Measurements from ENCODE around the gene SIGLEC11.

Gene SIGLEC11

DNA sequence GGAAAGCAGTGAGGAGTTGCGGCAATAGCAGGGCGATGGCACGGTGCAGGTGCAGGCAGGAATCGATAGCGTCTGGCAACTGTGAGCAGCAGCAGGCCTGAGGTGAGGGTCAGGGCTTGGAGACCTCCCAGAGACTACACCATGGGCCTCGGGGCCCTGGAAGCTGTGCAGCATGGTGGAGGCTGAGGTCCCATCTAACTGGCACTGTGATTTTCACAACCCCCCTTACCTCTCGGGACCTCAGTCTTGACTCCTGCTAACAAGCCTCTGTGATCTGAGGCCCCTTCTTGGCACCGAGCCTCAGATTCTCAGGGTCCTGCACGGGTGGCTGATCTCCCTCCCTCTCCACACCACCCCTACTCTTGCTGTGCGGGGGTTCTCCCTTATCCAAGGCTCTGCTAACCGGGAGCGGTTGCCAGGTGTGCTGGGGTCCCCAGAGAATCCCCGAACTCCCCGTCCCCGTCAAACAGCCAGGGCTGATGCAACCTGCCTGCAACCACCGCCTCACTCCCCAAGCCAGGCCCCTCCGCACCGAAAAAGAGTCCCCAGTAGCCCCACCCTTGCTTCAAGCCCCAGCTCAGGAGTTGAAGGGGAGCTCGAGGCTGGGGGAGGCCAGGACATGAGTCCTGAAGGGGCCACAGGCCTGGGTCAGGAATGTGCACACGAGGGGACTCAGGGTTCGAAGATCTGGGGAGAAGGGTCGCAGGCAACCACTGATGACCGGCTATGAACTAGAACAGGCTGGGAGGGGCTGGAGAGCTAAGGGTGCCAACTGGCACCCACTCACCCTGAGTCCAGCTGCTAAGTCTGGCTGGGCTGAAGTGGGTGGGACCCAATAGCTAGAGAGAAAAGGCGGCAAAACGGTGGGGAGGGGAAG, 36.7 kb downstream of the SIGLEC11 start:
- no peak for DNase-seq

DNA sequence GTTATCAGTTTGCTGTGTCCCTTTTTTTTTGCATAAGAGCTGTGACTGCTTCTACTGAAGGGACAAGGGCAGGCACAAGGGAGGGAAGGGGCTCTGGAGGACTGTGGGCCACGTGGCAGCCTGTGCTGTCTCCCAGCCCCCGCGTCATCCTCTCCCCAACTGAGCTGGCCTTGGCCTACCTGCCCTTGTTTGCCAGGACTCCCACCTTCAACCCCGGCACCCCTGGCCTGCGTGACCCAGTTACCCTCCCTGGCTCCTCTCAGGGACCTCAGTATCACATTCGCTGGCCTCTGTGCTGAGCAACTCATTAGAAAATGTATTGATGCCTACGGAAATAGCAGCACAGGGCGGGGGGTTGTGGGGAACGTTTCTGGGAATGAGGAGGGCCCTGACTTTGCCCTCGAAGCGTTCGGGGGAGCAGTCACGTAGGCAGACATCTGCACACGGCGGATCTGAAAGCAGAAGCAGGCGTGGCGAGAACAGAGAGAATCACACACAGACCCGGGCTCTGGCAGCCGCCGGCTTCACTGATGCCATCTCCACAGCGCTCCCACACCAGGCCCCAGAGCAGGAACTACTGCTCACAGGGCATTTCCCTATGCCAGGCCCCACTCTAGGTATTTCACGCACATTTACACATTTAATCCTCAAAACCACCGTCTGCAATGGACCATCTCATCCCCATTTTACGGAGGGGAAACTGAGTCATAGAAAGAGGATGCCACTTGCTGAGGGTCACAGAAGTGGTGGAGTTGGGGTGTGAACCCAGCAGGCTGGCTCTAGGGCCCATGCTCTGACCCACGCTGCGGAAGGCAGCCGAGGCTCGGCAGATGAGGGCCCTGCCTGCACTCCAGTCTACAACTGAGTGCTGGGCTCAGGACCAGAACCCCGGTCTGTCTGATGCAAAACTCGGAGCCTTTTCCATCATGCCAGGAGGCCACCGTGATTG, 37.6 kb downstream of the SIGLEC11 start:
- DNase-seq: no peak

DNA sequence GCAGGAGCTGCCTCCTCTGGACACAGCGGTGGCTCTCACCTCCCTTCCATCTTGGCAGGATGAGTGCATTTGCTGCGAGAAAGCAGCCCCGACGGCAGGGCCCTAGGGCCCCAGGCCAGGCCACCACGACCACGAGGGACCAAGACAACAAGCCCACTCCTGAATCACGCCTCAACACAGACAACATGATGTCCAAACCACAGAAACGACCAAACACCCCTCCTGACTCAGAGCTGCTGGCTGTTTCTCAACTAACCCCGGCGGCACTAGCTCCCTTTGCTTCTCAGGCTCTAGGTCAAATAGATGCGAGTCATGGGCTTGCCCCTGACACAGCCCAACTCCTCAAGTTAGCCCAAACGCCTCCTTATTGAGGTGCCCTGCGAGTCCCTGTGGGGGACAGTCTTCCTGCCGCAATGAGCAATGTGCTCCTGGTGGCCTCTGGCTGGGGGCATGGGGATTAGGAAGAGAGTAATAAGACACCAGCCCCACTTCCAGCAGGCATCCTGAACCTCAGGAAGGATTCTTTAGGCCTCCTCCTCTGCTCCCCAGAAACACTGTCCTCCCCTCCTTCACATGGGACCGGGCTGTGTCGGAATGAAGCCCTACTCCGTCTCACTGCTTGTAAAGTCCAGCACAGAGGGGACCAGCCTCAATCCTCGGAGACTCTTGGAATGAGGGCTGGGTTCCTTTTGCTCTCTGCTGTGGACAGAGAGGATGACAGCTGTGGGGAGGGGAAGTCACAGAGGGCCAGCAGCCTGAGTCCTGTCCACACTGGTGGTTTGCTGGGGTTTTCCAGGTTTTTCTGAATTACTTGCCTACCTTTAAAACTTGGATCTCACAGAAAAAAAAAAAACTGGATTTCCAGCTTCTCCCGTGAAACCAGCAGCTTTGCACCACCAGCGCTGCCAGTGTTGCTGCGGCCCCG, 38.8 kb downstream of the SIGLEC11 start:
- no peak for DNase-seq

DNA sequence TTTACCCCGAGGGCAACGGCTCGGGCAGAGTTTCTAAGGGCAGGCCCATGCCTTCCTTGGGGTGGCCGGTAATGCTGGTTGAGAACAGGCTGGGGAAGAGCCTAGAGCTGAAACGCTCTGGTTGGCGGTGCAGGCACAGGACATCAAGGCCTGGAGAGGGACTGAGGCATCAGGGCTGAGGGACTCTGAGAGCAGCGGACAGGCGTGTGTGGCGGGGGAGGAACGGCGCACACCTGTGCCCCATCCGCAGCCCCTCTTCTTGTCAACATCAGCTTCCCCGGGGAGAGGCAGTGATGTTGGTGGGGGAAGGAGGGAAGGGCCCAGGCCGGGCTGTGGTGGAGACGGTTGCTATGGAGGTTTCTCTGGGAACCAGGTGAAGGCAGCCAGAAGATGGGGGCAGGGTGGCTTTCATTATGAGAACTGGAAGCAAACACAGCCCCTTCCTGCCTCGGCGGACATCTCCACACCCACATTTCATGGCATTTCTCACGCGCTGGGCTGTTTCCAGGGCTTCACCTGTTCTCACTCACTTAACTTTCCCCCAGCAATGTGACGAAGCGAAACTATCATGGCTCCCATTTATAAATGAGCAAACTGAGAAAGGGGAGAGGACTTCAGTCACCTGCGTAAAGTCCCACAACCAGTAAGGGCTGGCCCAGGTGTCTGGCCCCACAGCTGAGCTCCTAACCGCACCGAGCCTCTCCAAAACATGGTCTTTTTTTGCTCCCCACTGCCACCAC, 40.2 kb downstream of the SIGLEC11 start:
- no peak for DNase-seq

DNA sequence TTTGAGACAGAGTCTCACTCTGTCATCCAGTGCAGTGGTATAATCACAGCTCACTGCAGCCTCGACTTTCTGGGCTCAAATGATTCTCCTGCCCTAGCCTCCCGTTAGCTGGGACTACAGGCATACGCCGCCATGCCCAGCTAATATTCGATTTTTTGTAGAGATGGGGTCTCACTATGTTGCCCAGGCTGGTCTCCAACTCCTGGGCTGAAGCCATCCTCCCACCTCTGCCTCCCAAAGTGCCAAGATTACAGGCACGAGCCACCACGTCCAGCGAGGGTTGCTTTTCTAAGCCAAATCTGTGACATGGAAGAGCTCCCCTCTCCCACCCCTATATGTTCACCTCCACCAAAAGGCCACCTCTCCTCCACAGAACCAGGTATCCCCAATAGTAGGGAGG, 42.9 kb downstream of the SIGLEC11 start:
- DNase-seq: no peak

DNA sequence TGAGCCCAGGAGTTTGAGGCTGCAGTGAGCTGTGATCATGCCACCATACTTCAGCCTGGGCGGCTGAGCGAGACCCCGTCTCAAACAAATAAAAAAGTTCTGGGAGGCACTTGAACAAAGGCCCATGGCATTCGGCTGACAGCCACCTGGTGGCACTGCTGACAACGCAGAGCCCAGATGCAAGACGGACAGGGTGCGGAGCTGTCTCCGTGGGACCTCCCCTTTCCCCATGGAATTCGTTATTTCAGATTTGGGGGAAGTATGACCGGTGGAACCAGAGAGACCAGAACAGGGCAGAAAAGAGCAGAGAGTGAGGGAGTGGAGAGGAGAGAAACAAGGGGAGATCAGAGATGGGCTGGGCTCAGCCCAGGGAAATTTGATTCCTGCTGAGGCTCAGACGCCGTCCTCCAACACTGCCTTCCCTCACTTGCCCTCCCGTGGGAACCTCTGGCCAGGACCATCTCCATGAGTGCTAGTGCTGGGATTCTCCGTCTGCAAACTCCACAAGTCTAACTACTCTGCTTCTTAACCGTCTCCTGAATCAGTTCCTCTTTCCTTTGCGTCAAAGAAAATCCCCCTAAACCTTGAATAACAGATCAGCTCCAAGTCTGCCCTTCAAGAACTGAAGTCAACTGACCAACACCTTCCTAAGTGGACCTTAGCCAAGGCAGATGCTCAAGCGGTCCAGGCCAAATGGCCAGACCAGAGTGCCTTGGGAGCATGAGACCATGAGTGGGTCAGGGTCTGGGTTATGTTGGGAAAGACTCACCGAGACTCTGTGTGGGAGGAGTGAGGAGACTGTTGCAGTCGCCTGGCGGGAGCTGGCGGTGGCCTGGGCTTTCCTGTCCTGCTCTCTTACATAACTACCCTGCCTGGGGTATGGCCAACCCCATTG, 43.9 kb downstream of the SIGLEC11 start:
- DNase-seq: no peak

DNA sequence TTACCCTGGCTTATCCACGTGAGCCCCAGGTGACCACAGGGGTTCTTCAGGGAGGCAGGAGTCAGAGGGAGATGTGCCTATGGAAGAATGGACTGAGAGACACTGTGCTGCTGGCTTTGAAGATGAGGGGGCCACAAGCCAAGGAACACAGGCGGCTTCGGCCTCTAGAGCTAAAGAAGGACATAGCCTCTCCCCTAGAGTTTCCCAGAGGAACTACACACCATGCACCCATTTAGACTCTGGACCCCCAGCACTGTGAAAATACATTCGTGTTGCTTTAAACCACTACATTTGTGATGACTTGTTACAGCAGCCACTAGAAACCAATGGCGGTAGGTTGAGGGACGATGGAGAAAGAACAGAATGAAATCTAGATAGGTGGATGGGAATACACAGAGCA, 45.7 kb downstream of the SIGLEC11 start:
- DNase-seq: no peak

DNA sequence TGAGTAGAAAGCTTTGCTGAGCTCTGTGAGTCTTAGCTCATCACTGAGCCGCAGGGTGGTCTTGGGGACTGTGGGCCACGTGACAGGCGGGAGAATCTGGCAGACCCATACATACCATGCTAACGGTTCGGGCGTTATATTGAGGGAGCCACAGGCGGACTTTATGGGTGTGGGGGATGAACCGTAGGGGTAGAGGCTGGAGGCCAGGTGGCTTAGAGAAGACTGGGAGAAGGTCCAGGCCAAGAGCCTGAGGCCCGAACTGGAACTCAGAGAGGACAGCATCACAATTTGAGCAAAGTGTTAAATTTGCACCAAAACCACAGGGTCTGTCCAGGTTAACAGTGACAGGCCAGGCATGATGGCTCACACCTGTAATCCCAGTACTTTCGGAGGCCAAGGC, 47.3 kb downstream of the SIGLEC11 start:
- DNase-seq: no peak

DNA sequence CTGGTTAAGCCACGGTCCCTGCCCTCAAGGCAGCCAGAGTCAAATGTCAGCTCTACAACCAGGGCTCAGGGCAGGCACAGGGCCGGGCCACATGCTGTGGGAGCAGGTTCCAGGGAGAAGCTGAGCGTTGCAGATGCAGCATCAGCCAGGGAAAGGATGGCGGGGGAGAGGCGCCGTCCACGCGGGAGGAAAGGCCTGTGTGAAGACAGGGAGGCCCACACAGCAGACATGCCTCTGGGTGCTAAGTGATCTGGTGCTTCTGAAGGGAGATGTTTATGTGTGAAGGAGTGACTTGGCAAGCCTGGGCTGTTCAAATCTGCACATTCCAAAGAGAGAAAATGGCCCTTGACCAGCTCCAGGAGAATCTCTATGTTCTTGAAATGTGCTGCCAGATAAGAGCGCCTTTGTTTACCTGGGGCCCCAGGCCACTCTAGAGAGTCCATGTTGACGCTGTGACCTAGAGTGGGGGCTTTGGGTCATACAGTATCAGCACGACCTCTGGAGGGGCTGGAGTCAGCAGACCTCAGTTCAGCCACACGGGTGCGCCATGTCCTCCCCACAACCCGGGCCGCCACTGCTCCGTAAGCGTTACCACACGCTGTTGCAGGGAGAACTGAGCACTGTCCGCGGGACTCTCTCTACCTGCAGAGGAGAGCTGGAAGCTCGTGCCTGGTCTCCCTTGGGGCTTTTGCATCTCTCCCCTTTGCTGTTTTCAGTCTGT, 47.8 kb downstream of the SIGLEC11 start:
- DNase-seq: no peak

DNA sequence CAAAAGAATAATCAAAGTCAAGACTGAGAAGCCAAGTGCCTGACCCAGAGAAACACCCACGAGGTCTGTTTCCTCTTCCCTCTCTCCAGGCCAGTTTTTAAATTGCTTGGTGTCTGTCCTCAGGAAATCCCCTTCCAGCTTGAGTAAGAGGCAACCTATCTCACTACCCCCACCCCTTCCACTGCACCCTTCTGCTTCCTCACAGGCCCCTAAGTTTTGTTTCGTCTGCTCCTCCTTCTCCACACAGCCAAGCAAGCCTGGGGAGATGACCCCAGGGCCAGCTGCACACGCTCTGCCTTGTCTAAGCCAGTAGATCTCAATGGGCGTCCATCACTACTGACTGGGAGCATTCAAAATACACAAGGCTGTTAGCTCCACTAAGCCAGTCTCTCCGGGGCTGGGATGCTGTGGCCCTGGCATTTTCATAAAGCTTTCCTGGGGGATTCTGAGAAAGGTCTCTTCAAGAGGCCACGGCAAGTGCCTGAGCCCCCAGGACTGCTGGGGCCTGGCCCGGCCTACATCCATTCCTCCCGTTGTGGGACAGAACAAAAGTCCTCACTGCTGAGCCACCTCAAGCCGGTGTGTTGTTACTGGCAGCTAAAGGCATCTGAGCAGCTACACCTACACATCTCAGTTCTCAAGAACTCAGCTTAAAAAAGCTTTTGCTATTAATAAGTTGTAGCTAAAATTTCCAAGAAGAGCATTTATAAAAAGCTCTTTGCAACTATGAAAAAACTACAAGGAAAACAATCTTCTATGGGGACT, 49.4 kb downstream of the SIGLEC11 start:
- no peak for DNase-seq

DNA sequence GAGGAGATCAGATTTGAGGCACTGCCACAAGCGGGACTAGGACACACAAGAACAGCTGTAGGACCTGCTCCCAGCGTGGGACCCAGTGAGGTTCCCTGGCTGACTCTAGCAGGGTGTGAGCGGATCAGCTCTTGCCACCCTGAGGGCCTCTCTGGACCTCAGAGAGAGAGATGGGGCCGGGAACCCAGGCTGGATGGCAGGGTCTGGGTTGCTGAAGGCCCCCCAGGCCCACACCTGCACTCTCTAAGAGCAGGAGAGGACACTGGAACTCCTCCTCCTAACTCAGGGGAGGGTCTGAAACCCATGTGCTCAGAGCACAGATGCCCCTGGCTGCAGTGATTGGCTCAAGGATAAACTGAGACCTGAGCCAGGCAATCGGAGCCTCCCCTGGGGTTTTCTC, 50.8 kb downstream of the SIGLEC11 start:
- no peak for DNase-seq

DNA sequence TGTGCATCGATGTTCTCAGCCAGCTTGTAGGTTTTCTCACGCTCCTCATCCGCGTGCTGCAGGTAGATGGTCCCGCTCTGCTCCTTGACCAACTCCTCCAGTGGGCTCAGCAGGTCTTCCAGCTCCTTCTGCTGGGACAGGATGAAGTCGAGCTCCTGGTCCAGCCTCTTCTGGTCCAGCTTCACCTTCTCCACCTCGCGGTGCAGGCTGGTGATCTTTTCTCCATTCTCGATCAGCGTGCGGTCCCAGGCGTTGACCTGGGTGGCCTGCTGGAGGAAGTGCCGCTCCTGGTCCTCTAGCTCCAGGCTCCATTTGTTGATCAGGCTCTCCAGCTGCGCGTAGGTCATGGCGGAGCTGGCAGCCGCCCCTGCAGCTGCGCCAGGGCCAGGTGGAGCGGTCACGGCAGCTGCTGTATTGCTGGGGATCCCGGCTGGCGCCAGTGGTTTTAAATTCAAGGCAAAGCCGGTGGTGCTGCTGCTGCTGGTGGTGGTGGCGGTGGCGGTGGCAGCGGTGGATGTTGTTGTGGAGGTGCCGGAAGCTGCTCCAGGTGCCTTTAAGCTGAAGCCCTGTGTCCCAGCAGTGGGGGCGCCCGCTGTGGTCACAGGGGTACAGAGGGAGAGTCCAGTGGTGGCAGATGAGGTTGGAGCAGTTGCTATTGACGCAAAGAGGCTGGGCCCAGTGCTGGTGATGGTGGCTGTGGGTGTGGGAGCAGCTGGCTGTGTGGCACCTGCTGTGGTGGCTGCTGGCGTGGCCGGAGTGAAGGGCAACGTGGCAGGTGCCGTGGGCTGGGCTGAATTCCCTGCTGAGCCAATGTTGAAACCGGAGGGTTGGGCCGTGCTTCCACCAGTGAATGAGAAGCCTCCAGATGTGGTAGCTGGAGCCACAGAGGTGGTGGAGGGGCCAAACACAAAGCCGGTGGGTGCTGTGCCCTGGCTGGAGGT, 52.2 kb downstream of the SIGLEC11 start:
- DNase-seq: no peak

DNA sequence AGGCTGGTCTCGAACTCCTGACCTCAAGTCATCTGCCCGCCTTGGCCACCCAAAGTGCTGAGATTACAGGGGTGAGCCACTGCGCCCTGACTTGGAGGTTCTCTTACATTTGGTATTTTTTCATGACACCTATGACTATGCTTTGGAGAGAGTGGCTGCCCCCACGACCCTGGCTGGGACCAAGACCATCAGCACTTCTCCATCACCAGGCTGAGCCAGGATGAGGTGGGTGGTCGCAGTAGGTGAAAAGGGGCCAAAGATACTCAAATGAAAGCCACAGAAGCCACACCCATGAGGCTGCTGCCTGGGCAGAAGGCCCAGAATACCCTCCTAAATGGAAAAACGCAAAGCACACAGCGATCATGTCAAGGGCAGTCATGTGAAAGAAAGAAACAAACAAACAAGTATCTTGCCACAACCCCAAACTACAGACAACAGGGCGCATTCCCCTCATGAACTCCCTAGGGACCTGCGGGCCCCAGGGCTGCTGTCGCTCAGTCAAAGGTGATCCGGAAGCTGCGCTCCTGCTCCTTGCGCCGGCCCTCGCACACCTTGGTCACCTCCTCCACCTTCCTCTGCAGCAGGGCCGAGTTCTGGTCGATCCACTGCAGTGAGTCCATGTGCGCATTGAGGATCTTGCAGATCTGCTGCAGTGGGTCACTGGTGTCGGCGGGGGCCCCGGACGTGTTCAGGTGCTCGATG, 53.1 kb downstream of the SIGLEC11 start:
- DNase-seq: no peak

DNA sequence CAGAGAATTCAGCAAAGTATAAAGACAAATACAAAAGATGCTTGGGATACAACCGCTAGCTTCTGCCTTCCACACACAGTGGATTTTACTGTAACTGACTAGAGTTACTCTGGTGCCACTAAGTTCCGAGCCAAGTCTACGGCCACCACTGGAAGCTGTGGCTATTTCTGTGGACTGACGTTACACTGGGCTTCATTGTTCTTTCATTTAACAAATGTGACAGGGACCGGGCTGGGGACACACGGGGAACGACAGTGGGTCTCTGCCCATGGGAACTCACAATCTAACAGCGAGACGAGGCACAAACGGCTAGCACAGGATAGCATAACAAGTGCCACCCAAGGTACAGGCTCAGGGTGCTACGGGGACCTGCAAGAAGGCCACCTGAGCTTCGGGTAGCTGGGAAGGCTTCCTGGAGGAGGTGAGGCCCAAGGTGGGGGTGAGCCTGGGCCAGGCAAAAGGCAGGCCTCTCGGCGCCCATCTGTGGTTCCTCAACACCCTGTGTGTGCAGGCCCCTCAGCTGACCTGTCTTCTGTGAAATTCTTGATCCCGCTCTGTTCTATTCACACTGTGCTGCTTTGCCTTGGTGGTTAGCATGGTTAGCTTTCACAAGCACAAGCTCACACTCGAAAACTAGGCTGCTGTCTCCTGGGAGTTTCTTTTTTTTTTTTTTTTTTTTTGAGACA, 54.0 kb downstream of the SIGLEC11 start:
- DNase-seq: no peak

DNA sequence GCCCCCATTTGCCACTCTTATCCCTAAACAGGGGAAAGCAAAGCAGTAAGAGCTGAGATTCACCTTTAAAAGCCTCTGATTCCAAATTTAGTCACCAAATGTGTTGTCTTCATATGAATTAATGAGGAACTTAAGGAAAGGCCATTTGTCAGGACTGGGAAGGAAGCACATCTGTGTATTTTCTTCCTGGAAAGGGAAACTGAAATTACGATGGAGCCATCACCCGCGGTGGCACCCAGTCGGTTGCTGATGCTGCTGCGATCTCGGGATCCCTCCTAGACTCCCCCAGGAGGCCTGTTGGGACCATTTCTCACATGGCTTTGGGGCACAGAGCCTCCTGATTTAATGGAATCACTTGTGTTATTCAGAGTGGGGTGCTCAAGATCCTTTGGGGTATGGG, 56.8 kb downstream of the SIGLEC11 start:
- no peak for DNase-seq

Data from GOT3 (cell line).